ENCODE measurements around the gene ODAPH.

DNA sequence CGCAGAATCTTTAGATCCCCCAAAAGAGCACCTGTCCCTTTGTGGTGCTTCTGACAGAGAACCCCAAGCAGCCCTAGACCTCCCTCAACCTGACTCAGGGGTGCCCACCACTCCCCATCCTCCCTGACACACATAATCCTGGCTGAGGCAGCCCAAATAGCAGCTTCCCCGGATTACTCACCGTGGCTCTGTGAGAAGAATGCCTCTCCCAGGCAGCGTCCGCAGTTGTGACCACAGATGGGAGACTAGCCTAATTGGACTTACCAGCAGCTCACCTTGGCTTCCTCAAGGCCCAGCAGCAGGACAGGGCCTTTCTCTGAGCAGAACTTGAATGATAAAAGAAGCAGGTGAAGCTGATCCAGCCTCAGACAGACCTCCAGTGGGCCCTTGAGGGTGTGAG lies 10.3 kb upstream of the ODAPH start:
- no peak for TF ChIP-seq CTCF (IDR thresholded peaks at IDR 0.05)
- no peak for TF ChIP-seq POLR2A (IDR thresholded peaks at IDR 0.05)
